Measurements from ENCODE around the gene ANKRD11.
"Not testable (repeated sequence)": the region's sequence is repeated elsewhere in the genome, so short reads cannot be mapped to it uniquely, and the experiment has no call there.

The ANKRD11 gene

GRCh38 chr16:89400740-89401139, 89.6 kb downstream of the ANKRD11 start:
- no peak for DNase-seq

GRCh38 chr16:89398924-89399323, 91.4 kb downstream of the ANKRD11 start:
- DNase-seq, result no peak

GRCh38 chr16:89397331-89397861, 93.0 kb downstream of the ANKRD11 start:
- DNase-seq, result no peak

- no peak for DNase-seq
Observed at GRCh38 chr16:89396156-89396555, 94.2 kb downstream of the ANKRD11 start.

- no peak for DNase-seq
Observed at GRCh38 chr16:89395150-89396142, 94.9 kb downstream of the ANKRD11 start.

GRCh38 chr16:89393738-89394406, 96.5 kb downstream of the ANKRD11 start:
- DNase-seq, result no peak

- DNase-seq, result no peak
Observed at GRCh38 chr16:89392881-89393737, 97.3 kb downstream of the ANKRD11 start.

GRCh38 chr16:89390224-89390583, 100.2 kb downstream of the ANKRD11 start:
- not testable (repeated sequence) for DNase-seq

GRCh38 chr16:89389504-89390223, 100.7 kb downstream of the ANKRD11 start:
- not testable (repeated sequence) for DNase-seq

- DNase-seq, result no peak
Observed at GRCh38 chr16:89388536-89388935, 101.8 kb downstream of the ANKRD11 start.

- DNase-seq, result no peak
Observed at GRCh38 chr16:89386306-89387185, 103.8 kb downstream of the ANKRD11 start.

GRCh38 chr16:89385712-89386111, 104.6 kb downstream of the ANKRD11 start:
- no peak for DNase-seq

- no peak for DNase-seq
Observed at GRCh38 chr16:89384282-89384681, 106.1 kb downstream of the ANKRD11 start.

GRCh38 chr16:89383095-89384003, 107.0 kb downstream of the ANKRD11 start:
- DNase-seq, result no peak

- not testable (repeated sequence) for DNase-seq
Observed at GRCh38 chr16:89382555-89382954, 107.8 kb downstream of the ANKRD11 start.

- DNase-seq, result no peak
Observed at GRCh38 chr16:89381788-89382187, 108.6 kb downstream of the ANKRD11 start.

- DNase-seq, result no peak
Observed at GRCh38 chr16:89380681-89381080, 109.7 kb downstream of the ANKRD11 start.

GRCh38 chr16:89378947-89379771, 111.2 kb downstream of the ANKRD11 start:
- DNase-seq, result no peak

- no peak for DNase-seq
Observed at GRCh38 chr16:89377453-89377848, 112.9 kb downstream of the ANKRD11 start.

All from stimulated activated CD4-positive, alpha-beta T cell treated with anti-CD3 and anti-CD28 coated beads, Interleukin-2, amount 100 ng/mL, for 24 hours (primary cell).